Liver (tissue), 5 donors: ENCODE measurements around the gene SLC9C2. TPM values are rescaled to one million over a fixed set of nuclear protein-coding genes. Genes with fewer than 3 reads are reported as not detected.

Source experiments
- FOXA1 ChIP-seq: IDR thresholded peaks from 2 replicates; pipeline ENCODE4 v1.6.1; 2016; ENCODE audit warnings: antibody characterized with exemption
- FOXA2 ChIP-seq: IDR thresholded peaks from 2 replicates; pipeline ENCODE4 v1.6.1; 2016; ENCODE audit warnings: antibody characterized with exemption
- HNF4A ChIP-seq, 2 donors: conservative IDR thresholded peaks; 2 replicates each; pipeline ENCODE4 v1.6.1; 2016; ENCODE audit warnings: antibody characterized with exemption in 2 of 2, mild to moderate bottlenecking in 2 of 2
- JUND ChIP-seq, 2 donors: IDR thresholded peaks; 2 replicates each; pipeline ENCODE4 v1.6.1; 2016; ENCODE audit warnings: antibody characterized with exemption in 2 of 2
- NR2F2 ChIP-seq: IDR thresholded peaks from 2 replicates; pipeline ENCODE4 v1.6.1; 2016; ENCODE audit warnings: antibody characterized with exemption
- RAD21 ChIP-seq, 2 donors: IDR thresholded peaks; 2 replicates each; pipeline ENCODE4 v1.6.1; 2016; ENCODE audit warnings: antibody characterized with exemption in 2 of 2, mild to moderate bottlenecking in 2 of 2
- REST ChIP-seq: IDR thresholded peaks from 2 replicates; pipeline ENCODE4 v1.6.1; 2016; ENCODE audit warnings: antibody characterized with exemption, mild to moderate bottlenecking
- ZBTB33 ChIP-seq: IDR thresholded peaks from 2 replicates; pipeline ENCODE4 v1.6.1; 2016; ENCODE audit warnings: antibody characterized with exemption
- polyA plus RNA-seq, 2 donors: library from polyadenylated mRNA; stranded (reverse) in 1 of 2; unstranded in 1 of 2; fragments of 200-250 nt in 1 of 2; fragments of >200 nt in 1 of 2; fragmentation: Nextera tagmentation in 1 of 2; extraction: Ambion mirVana in 1 of 2; gene quantifications; one replicate each; pipeline versions ENCODE4 v1.2.1 to v1.2.3, GENCODE V29; 2013 to 2015
- total RNA-seq, 2 donors: library from RNA; depleted of rRNA; stranded (reverse); fragments of >200 nt; gene quantifications; one replicate each; pipeline ENCODE4 v1.2.3, GENCODE V29; 2014
- donor health status: healthy.
- donor health status: healthy.
- donor health status: healthy.

SLC9C2 gene
- total and polyA plus RNA-seq, 4 donors = not detected

GRCh38 chr1:173451981-173452380 is 150.9 kb downstream of the SLC9C2 start (continued):
- peak; percentile 71 for TF ChIP-seq REST
- peak; percentile 48 for TF ChIP-seq ZBTB33
- TF ChIP-seq JUND (IDR thresholded peaks at IDR 0.05) = peak; percentile 82 to 87
- TF ChIP-seq RAD21 (IDR thresholded peaks at IDR 0.05) = peak; percentile 53 to 56
- TF ChIP-seq HNF4A (conservative IDR thresholded peaks at IDR 0.05) = peak; percentile 79 to 82
- TF ChIP-seq FOXA1 = peak; percentile 55
- TF ChIP-seq FOXA2 = peak; percentile 44
- TF ChIP-seq NR2F2 = no peak

Other genes with a start within 250 kb of the SLC9C2 start
- gene PRDX6, start 125.7 kb downstream of the SLC9C2 start, total RNA-seq = 100 to 1,000 TPM; 147 to 161 TPM
- gene PRDX6, start 125.7 kb downstream of the SLC9C2 start, polyA plus RNA-seq = 100 to 1,000 TPM; 320 to 370 TPM
- not detected for gene TEX50, start 32.3 kb upstream of the SLC9C2 start, total RNA-seq
- not detected for gene TEX50, start 32.3 kb upstream of the SLC9C2 start, polyA plus RNA-seq
- not detected for gene ANKRD45, start 66.8 kb upstream of the SLC9C2 start, total RNA-seq
- gene ANKRD45, start 66.8 kb upstream of the SLC9C2 start, polyA plus RNA-seq = not detected
- gene KLHL20, start 111.9 kb upstream of the SLC9C2 start, total RNA-seq = 10 to 100 TPM; 11.1 to 25.9 TPM
- 1 to 10 TPM; 5.2 to 8.0 TPM for gene KLHL20, start 111.9 kb upstream of the SLC9C2 start, polyA plus RNA-seq
- gene DARS2, start 221.6 kb upstream of the SLC9C2 start, total RNA-seq = 10 to 100 TPM in 1 of 2 donors, 1 to 10 TPM in 1; 9.7 to 13.0 TPM
- gene DARS2, start 221.6 kb upstream of the SLC9C2 start, polyA plus RNA-seq = 10 to 100 TPM in 1 of 2 donors, 1 to 10 TPM in 1; 5.0 to 10.5 TPM
- 10 to 100 TPM in 1 of 2 donors, 1 to 10 TPM in 1; 1.5 to 19.1 TPM for gene CENPL, start 221.8 kb upstream of the SLC9C2 start, total RNA-seq
- gene CENPL, start 221.8 kb upstream of the SLC9C2 start, polyA plus RNA-seq = under 1 TPM; 0.61 to 0.87 TPM